Measurements from ENCODE around the gene MAP3K19. TPM values are rescaled to one million over a fixed set of nuclear protein-coding genes. Genes with fewer than 3 reads are reported as not detected.

Gene MAP3K19
- total and polyA plus RNA-seq, 2 of the 8 experiments (the other 6 are each of a cell fraction or from before 2014, with no cell fraction given) = not detected

GRCh38 chr2:134918526-134919340, 128.5 kb downstream of the MAP3K19 start, which contains the start of gene CCNT2 (continued):
- TF ChIP-seq USF2 (IDR thresholded peaks at IDR 0.05; ENCODE audit: low read length) = 0 out of 2 replicates have a peak, but pooled peaks have one; percentile 36
- TF ChIP-seq TAF1 (IDR thresholded peaks at IDR 0.05; ENCODE audit: low read depth, low read length) = peak; percentile 90
- TF ChIP-seq E2F6 (IDR thresholded peaks at IDR 0.05) = no peak
- TF ChIP-seq MAFK (IDR thresholded peaks at IDR 0.05; ENCODE audit: low read depth, low read length) = no peak
- TF ChIP-seq FOSL1 (IDR thresholded peaks at IDR 0.05; ENCODE audit: insufficient read depth, low read depth, low read length) = no peak
- no peak for TF ChIP-seq GABPA (IDR thresholded peaks at IDR 0.05; ENCODE audit: borderline replicate concordance, insufficient read depth, low read length)
- no peak for TF ChIP-seq JUN (IDR thresholded peaks at IDR 0.05; ENCODE audit: low read depth, low read length)
- no peak for TF ChIP-seq BACH1 (IDR thresholded peaks at IDR 0.05; ENCODE audit: low read length)
- no peak for TF ChIP-seq ZNF274 (IDR thresholded peaks at IDR 0.05; ENCODE audit: borderline replicate concordance, extremely low read depth, low read length)
- no peak for TF ChIP-seq POU5F1 (IDR thresholded peaks at IDR 0.05; ENCODE audit: low read depth, low read length)
- TF ChIP-seq RBBP5 (IDR thresholded peaks at IDR 0.05; ENCODE audit: borderline replicate concordance, low read depth, low read length) = peak; percentile 28; the same call in 1 of the 2 replicates
- peak; percentile 91 for TF ChIP-seq ATF3 (IDR thresholded peaks at IDR 0.05; ENCODE audit: insufficient read depth, low read depth, low read length)
- TF ChIP-seq SRF (IDR thresholded peaks at IDR 0.05; ENCODE audit: low read depth, low read length) = peak; percentile 35; the same call in 1 of the 2 replicates
- no peak for TF ChIP-seq RNF2 (IDR thresholded peaks at IDR 0.05; ENCODE audit: borderline replicate concordance, low read depth, low read length, missing control alignments, poor library complexity, severe bottlenecking)
- TF ChIP-seq SP4 (IDR thresholded peaks at IDR 0.05; ENCODE audit: low read length) = no peak; the same call in 1 of the 2 replicates
- no peak for TF ChIP-seq SAP30 (IDR thresholded peaks at IDR 0.05; ENCODE audit: insufficient read depth, insufficient replicate concordance, low read length)
- no peak for TF ChIP-seq SUZ12 (IDR thresholded peaks at IDR 0.05; ENCODE audit: low read length)
- TF ChIP-seq CREB1 (IDR thresholded peaks at IDR 0.05) = peak; percentile 97
- TF ChIP-seq SP2 (IDR thresholded peaks at IDR 0.05; ENCODE audit: low read length) = no peak

Measured in H1 (cell line).